GM21423 (cell line): Measurements from ENCODE around the gene HLCS.

Source experiments
- ATAC-seq: cut with Tn5 transposase; IDR thresholded peaks from one replicate; pipeline ENCODE4 v1.9.1; 2021; ENCODE audit warnings: mild to moderate bottlenecking, moderate library complexity; ENCODE audit not compliant: unreplicated experiment

HLCS gene

GRCh38 chr21:36915696-36916245 is 50.7 kb downstream of the HLCS start:
- no peak for ATAC-seq

- no peak for ATAC-seq
These were observed 51.3 kb downstream of the HLCS start for GRCh38 chr21:36915014-36915695.

- no peak for ATAC-seq
These were observed 52.0 kb downstream of the HLCS start for GRCh38 chr21:36914244-36915013.

- ATAC-seq, result no peak
These were observed 53.0 kb downstream of the HLCS start for GRCh38 chr21:36913247-36914169.

GRCh38 chr21:36910581-36911307 is 55.7 kb downstream of the HLCS start:
- no peak for ATAC-seq

- no peak for ATAC-seq
These were observed 56.4 kb downstream of the HLCS start for GRCh38 chr21:36909901-36910561.

- ATAC-seq, result no peak
These were observed 57.0 kb downstream of the HLCS start for GRCh38 chr21:36909423-36909822.

GRCh38 chr21:36908260-36908908 is 58.1 kb downstream of the HLCS start:
- no peak for ATAC-seq

- ATAC-seq, result no peak
These were observed 62.3 kb downstream of the HLCS start for GRCh38 chr21:36904093-36904666.

- no peak for ATAC-seq
These were observed 63.7 kb downstream of the HLCS start for GRCh38 chr21:36902793-36903192.

- no peak for ATAC-seq
These were observed 64.1 kb downstream of the HLCS start for GRCh38 chr21:36902331-36902730.

- no peak for ATAC-seq
These were observed 64.9 kb downstream of the HLCS start for GRCh38 chr21:36901575-36901974.

GRCh38 chr21:36893581-36893980 is 72.9 kb downstream of the HLCS start:
- ATAC-seq, result no peak

GRCh38 chr21:36892201-36892600 is 74.3 kb downstream of the HLCS start:
- ATAC-seq, result no peak

GRCh38 chr21:36891692-36892091 is 74.8 kb downstream of the HLCS start:
- no peak for ATAC-seq

GRCh38 chr21:36891121-36891520 is 75.3 kb downstream of the HLCS start:
- no peak for ATAC-seq

GRCh38 chr21:36890086-36890485 is 76.4 kb downstream of the HLCS start:
- no peak for ATAC-seq

GRCh38 chr21:36889401-36889800 is 77.1 kb downstream of the HLCS start:
- ATAC-seq, result no peak

- no peak for ATAC-seq
These were observed 78.0 kb downstream of the HLCS start for GRCh38 chr21:36888466-36888865.
